HG02610 (cell line): Measurements from ENCODE around the gene AEBP2.
A peak's percentile ranks its signal among the peaks of the same experiment; 100 is the strongest.
"Not testable (repeated sequence)": the region's sequence is repeated elsewhere in the genome, so short reads cannot be mapped to it uniquely, and the experiment has no call there.

Experiments
- ATAC-seq: cut with Tn5 transposase; IDR thresholded peaks from one replicate; pipeline ENCODE4 v1.9.1; 2021; ENCODE audit warnings: mild to moderate bottlenecking, moderate library complexity; ENCODE audit not compliant: unreplicated experiment

AEBP2 gene

DNA sequence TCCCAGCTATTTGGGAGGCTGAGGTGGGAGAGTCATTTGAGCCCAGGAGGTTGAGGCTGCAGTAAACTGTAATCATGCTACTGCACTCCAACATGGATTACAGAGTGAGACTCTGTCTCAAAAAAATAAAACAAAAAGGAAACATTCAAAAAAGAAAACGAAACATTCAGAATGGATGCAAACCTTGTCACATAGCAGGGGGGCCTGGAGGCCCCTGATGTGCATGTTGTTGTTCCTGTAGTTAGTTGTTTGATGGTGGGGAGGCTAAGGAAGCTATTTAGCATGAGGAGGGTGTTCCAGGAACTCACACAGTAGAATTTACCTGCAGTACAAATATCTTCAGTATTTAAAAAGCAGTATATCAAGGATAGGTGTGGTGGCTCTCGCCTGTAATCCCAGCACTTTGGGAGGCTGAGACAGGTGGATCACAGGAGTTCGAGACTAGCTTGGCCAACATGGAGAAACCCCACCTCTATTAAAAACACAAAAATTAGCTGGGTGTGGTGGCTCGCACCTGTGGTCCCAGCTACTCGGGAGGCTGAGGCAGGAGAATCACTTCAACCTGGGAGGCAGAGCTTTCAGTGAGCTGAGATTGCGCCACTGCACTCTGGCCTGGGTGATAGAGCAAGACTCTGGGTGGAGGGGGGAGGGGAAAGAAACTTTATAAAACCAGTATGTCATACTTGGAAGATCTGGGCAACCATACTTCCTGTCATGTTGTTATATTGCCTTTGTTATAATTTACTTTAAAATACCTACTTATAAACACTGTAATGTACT lies 17.6 kb upstream of the AEBP2 start:
- ATAC-seq, result no peak

DNA sequence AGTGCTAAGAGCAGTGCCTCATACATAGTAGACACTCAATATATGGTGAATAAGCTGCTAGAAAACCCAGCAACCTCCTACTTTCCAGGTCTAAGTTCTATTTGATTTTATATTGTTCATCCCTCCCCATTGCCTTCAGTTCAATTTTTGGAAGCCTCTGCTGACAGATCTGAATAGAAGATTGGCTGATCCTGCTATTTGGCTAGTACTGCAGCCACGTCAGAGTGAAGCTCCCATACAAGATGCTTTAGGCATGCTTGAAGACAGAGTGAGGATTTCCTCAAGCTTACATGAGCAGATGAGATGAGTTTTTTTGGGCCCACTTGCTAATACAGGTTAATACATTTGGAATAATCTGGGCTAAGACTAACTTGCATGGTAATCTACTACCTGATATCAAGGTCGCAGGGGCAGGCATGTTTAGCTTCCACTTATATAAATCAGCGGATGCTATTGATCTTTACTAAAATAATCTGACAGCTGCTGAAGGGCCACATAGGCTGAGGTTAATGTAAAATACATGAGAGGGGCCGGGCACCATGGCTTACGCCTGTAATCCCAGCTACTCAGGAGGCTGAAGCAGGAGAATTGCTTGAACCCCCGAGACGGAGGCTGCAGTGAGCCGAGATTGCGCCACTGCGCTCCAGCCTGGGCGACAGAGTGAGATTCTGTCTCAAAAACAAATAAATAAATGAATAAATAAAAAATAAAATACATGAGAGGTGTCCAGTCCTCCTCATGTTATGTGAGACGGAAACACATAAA lies 15.9 kb upstream of the AEBP2 start:
- ATAC-seq, result no peak

DNA sequence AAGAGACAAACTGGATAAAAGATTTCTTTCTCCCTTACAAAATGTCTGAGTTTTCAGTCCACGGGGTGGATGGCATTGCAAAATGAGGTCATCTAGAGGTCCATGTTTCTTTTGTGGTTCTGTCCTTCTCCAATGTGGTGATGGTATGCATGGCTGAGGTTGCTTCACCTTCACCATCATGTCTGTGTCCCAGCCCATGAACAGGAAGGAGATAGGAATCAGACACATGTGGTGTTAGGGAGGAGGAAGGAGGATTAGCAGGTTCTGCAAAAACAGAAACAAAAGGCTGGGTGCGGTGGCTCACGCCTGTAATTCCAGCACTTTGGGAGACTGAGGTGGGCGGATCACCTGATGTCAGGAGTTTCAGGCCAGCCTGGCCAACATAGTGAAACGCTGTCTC lies 11.0 kb upstream of the AEBP2 start:
- no peak for ATAC-seq

DNA sequence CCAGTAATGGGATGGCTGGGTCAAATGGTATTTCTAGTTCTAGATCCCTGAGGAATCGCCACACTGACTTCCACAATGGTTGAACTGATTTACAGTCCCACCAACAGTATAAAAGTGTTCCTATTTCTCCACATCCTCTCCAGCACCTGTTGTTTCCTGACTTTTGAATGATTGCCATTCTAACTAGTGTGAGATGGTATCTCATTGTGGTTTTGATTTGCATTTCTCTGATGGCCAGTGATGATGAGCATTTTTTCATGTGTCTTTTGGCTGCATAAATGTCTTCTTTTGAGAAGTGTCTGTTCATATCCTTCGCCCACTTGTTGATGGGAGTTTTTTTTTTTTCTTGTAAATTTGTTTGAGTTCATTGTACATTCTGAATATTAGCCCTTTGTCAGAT lies 9.8 kb upstream of the AEBP2 start:
- not testable (repeated sequence) for ATAC-seq

DNA sequence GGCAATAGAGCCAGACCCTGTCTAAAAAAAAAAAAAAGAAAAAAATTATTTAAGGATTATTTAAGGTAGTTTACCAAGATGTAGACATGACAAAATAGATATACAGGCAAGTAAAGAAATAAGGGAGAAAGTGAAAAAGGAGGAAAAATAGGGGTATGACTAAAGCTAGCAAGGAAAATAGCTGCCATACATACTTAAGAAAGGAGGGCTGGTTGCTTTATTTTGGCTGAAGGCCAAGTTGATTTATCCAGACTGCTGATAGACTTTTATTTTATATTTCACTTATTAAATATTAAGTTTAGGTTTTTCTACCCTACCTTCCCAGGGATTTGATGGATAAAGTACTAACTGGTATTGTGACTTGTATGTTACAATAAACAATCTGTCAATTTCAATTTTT lies 8.3 kb upstream of the AEBP2 start:
- ATAC-seq, result no peak

DNA sequence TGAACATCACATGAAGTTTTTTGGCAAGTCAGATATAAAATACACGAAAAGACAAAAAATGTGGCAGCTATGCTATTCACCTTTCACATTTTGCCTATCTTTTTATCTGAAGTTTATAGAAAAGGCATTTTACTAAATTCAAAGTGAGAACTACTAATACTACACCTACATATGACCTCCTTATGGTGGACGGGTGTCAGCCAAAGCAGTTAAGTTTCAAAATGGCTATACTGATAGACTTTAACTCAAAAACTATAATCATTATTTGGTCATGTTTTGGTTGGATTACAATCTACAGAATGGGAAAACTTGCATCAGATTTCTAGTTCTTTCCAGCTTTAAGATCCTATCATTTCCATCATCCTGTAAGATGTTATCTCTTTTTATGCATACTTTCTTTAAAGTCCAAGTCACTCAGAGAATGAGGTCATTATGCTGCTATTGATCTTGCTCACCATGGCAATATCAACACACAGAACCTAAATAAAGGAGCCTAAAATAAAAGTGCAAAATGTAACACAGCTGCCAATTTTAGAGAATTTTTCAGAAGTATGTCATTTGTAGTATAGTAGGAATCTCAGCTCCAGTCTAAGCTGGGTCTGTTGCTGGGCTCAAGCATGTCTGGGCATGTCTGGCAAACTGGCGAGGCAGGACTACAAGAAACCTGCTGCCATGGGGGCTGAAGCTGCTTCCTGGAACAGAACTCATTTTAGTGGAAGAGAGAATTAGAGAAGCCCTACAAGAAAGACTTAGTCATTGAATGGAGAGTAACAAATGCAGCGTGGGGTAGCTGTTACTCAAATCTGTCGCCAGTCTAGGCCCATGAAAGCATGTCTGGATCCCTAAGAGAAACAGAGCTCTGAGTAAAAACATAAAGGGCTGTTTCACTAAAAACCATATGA lies 7.6 kb upstream of the AEBP2 start:
- peak; percentile 85 for ATAC-seq

DNA sequence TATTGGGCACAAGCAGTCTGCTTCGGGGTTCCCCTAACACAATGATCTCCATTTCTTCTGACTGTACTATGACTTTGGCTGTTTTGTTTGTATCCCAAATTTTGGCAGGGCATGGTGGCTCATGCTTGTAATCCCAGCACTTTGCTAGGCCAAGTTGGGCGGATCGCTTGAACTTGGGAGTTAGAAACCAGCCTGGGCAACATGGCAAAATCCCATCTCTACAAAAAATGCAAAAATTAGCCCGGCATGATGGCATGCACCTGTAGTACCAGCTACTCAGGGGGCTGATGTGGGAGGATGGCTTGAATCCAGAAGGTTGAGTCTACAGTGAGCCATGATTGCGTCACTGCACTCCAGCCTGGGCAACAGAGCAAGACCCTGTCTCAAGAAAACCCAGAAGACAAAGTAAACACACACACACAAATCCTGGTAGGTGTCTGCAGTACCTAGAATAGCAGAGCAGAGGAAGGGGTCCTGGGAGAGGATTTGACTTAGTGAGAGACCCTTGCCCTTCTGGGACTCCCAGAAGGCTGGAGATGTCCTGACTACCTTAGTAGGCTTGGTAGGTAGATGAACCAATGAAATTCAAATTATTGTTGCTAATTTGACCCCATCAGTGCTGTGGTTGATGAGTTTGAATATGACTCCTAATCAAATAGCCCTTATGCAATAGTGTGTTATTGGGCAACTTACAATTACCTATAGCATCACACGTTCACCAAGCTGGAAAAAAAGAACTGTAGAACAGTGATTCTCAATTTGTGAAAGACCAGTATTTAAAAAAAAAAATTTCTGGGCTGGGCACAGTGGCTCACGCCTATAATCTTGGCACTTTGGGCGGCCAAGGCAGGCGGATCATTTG lies 6.8 kb upstream of the AEBP2 start:
- no peak for ATAC-seq

DNA sequence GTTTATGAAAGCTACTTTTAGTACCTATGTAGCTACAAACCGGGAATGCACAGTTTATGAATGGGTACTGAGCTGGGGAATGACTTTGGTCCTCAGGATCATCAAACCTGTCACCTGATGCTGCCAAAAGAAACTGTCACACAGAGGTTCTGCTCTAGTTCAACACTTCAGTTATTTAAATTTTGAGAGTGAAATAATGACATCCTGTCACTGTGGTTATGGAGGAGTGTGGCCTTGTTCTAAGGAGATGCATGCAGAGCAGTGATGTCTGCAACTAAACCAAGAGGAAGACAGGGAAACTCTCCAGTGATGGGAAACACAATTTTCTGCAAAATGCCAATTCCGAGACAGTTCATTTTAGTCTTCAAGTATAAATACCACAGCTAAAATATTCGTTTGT lies 4.8 kb upstream of the AEBP2 start:
- ATAC-seq, result peak; percentile 31

DNA sequence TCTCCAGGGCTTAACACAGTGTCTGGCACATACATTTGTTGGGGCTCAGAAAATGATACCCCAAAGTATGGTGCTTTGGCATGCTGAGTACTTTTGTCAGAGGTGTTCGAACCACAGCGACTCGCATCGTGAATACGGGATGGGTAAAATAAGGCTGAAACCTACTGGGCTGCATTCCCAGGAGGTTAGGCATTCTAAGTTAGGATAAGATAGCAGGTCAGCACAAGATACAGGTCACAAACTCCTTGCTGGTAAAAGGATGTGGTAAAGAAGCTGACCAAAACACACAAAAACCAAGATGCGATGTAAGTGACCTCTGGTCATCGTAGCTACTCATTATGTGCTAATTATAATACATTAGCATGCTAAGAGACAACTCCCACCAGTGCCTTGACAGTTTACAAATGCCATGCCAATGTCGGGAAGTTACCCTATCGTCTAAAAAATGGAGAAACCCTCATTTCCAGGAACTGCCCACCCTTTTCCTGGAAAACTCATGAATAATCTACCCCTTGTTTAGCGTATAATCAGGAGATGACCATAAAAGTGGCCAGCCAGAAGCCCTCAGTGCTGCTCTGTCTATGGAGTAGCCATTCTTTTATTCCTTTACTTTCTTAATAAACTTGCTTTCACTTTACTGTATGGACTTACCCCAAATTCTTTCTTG lies 3.3 kb upstream of the AEBP2 start:
- no peak for ATAC-seq

DNA sequence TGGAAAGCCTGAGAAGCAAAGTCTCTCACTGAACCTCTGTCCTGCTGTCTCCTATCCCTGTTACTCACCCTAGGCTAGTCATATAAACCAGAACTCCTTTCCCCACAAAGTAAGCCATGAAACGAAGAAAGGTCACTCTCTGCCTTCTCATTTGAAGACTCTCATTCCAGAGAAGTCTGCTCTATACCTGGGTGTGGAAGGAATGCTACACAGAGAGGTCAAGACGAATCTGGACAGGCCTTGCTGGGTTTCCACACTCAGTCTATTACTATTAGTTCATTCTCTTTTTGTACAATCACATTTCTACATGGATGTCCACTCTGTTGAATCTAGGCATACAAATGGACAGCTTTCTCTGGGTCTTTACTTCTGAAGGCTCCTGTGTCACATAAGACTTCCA lies 2.4 kb upstream of the AEBP2 start:
- ATAC-seq, result no peak

DNA sequence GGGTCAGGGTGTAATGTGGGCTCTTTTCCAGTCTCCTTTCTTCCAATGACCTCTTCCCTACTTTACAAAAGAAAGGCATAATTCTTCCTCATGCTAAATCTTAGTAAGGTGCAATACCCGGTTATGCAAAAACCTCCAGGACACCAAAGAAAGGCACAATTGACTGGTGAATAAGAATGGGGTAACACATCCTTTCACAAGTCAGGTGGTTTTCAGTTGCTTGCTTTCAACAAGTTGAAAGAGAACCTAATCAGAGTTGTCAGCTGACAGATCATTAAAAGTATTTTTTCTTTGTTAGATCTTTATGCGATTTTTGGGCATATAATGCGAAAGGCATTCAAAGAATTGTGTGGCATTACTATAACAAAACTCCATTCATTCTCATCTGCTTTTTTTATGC lies 1.3 kb upstream of the AEBP2 start:
- no peak for ATAC-seq

DNA sequence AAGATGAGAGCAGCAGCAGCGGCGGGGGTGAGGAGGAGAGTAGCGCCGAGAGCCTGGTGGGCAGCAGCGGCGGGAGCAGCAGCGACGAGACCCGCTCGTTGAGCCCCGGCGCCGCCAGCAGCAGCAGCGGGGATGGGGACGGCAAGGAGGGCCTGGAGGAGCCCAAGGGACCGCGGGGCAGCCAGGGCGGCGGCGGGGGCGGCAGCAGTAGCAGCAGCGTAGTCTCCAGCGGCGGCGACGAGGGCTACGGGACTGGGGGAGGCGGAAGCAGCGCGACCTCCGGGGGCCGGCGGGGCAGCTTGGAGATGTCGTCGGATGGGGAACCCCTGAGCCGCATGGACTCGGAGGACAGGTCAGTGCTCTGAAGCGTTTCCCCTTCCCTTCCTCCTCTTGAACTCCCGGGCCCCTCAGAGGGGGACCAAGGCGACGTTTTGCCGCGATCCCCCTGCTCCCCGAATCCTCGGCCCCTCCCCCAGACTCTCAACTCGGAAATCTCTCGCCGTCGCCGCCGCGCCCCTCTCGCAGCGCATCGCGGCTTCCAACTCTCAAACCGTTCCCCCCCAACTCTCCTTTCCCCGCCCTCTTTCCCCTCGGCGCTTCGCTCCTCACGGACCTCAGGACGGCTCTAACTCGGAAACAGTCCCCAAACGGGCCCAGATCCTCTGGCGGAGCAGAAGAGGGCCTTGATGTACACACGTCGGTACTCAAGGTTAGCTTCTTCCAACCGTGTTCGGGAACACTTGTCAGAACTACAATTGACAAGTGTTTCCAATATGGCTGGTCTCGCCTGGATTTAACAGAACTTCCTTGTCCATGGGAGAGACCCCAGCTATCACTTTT lies 947 bp downstream of the AEBP2 start:
- ATAC-seq, result peak; percentile 36

DNA sequence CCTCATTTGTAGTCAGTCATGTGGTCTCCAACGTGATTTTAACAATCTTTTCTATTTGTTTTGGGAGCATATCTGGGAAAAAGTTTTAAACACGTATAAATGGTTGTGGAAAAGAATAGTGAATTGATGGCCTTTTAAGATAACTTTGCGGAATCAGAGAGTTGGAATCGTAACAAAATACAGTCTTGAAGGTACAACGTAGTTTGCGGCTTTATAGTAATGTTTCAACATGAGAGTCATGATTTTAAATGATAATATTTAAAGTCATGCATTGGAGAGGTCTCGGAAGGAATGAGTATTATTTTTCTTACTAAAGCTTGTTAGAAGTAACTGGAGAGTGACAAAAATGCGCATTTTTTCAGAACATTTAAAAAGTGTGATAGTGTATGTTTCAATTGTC lies 1.6 kb downstream of the AEBP2 start:
- ATAC-seq, result no peak

DNA sequence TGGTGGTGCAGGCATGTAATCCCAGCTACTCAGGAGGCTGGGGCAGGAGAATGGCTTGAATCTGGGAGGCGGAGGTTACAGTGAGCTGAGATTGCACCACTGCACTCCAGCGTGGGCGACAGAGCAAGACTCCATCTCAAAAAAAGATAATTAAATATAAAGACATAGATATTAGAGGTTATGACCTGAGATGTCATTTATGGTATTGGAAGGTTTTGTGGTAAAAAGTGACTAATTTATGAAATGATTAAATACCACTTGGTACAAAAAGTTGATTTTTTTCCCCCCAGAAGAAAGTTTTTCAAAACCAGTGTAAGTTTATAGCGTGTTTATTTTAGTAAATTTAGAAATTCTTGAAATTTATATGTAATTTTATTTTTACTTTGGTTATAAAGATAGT lies 4.3 kb downstream of the AEBP2 start:
- no peak for ATAC-seq

DNA sequence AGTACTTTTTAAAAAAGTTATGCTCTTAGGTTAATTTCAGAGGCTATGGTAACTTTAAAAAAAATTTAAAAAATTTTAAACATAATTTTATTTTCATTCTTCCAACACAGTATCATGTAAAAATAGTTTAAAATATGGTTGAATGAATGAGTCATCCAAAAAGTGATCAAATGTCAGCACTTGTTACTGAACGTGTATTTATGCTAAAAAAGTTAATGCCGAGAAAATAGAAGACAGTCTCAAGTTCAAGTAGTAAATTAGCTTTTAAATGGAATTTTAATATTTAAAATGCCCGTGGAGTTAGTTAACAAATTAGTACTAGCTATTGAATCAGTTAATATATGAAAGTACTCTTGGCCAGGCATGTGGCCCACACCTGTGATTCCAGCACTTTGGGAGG lies 4.8 kb downstream of the AEBP2 start:
- no peak for ATAC-seq

DNA sequence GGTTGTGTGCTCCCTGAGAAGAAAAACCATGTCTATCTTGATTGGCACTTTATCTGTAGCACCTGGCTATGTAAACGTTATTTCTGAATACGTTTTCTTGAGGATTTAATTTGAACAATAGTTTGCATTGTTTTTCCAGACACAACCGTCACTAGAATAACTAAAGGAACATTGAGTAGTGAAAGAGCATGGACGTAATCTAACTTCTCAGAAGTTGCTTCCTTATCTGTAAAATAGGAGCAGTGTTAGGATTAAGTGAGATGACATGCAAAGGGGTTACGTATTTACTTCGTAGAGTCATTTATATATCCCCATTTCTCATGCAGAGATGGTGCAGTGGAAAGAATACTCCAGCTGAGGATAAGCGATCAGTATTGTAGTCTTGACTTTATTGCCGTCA lies 8.1 kb downstream of the AEBP2 start:
- ATAC-seq, result no peak

DNA sequence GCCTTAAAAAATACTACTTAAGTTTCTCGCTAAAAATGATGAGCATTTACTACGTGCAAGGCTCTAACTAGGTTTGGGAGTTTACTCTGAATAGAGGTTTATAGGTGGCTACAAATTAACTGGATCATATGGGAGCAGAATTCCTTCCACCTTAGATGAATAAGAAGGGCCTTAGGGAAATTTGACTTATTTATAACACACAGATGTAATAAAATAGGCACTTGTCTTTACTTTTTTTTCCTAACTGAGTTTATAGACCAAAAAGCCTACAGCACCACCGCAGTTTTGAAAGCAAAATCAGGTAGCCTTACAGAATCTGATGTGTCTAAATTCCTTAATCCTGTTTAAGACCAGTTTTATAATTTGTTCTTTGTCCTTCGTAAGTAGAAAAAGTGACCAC lies 10.5 kb downstream of the AEBP2 start:
- ATAC-seq, result no peak

DNA sequence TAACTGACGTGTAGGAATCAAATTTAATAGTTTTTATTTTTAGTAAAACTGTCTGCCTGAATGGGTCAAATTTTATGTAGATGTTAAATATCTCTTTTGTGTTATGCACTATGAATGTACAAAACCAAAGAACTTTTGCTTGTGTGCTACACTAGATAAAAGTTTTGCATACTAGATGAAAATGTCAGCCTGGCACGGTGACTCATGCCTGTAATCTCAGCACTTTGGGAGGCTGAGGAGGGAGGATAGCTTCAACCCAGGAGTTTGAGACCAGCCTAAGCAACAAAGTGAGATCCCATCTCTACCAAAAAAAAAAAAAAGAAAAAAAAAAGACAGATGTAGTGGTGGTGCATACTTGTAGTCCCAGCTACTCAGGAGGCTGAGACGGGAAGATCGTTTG lies 11.1 kb downstream of the AEBP2 start:
- ATAC-seq, result no peak

DNA sequence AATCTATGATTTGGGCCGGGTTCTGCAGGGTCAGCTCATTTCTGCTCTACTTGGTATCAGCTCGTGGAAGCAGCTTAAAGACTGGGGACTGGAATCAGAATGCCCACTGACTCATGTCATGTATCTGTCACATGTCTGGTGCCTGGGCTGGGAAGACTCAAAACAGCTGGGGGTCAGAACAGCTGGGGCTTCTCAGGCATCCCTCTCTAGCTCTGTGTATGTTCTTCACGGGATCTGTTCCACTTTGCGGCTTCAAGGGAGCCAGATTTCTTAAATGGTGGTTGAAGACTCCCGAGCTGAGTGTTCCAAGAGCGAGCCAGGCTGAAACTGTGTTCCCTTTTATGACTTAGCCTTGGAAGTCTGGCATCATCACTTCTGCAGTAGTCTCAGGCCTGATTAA lies 11.9 kb downstream of the AEBP2 start:
- no peak for ATAC-seq
